HG02610 (cell line): Measurements from ENCODE around the gene RPS6KB2.
"Not testable (repeated sequence)": the region's sequence is repeated elsewhere in the genome, so short reads cannot be mapped to it uniquely, and the experiment has no call there.

Experiments used
- ATAC-seq: cut with Tn5 transposase; IDR thresholded peaks from one replicate; pipeline ENCODE4 v1.9.1; 2021; ENCODE audit warnings: mild to moderate bottlenecking, moderate library complexity; ENCODE audit not compliant: unreplicated experiment

RPS6KB2 gene

DNA sequence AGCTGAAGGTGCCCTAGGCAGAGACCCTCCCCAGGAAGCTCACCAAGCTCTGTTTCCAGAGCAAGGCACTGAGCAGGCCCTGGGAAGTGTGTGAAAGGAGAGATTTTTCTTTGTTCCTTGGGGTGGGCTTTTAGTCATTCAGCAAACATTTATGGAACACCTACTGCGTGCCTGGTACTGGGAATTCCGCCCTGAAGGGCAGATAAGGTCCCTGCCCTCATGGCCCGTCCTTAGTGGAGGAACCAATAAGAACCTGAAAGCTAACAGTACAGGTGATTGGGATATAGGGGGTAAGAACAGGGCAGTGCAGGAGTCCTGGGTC, 36.9 kb downstream of the RPS6KB2 start:
- no peak for ATAC-seq

DNA sequence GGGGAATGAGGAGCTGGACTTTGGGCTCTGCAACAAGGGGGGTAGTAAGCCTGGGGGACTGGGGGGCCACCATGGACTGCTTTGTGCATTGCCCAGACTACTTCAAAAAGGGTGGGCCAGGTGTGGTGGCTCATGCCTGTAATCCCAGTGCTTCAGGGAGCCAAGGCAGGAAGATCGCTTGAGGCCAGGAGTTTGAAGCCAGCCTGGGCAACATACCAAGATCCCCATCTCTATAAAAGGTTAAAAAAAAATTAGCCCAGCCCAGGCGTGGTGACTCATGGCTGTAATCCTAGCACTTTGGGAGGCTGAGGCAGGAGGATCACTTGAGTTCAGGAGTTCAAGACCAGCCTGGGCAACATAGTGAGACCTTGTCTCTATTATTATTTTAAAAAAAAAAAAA, 37.2 kb downstream of the RPS6KB2 start:
- ATAC-seq = not testable (repeated sequence)

DNA sequence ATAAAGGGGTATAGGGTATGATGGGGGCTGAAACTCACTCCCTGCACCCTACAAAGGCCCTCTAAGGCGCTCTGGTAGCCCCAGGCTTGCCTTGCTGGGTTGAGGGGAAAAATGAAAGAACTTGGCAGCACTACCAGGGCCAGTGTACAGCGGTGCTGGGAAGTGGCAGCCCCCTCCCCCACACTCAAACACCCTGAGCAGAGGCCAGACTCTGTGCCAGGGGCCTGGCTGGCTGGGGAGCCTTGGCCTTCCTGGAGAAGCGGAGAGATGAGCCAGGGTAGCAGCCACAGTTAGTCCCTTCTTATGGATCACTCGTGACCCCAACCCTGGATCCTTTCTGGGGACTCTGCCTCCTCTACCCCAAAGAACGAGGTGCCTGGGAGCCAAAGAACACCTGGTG, 38.1 kb downstream of the RPS6KB2 start:
- ATAC-seq = no peak

DNA sequence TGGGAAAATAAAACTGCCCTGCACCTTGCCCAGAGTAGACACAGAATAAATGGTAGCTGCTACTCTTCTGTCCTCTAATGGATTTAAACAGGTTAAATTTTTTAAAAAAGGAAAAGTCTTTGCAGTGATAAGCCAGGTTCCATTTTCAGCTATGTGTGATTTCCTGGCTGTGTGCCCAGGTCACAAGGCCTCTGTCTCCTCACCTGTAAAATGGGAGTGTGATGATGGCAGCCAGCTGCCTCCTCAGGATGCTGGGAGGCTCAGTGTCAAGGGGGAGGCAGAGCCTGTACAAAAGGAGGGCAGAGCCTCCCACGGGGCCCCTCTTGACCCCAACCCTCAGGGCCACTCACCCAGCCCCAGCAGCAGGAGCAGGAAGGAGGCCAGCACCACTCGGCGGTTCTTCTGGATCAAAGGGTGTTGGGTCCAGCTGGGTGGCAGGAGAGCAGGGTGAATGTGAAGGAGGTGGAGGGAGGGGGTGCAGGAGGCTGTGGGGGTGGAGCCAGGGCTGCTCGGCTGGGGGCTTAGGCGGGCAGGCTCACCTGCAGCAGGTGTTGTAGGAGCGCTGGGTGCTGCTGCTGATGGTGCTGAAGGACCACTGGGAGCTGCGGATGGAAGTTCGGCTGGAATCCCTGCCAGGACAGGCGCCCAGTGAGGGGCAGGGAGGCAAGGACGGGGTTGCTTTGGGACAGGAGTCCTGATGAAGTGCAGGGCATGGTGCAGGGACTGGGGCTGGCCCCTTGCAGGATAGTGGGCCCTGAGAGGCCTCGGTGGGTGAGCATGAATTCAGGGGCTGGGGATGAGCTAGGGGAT, 38.9 kb downstream of the RPS6KB2 start:
- ATAC-seq = no peak

DNA sequence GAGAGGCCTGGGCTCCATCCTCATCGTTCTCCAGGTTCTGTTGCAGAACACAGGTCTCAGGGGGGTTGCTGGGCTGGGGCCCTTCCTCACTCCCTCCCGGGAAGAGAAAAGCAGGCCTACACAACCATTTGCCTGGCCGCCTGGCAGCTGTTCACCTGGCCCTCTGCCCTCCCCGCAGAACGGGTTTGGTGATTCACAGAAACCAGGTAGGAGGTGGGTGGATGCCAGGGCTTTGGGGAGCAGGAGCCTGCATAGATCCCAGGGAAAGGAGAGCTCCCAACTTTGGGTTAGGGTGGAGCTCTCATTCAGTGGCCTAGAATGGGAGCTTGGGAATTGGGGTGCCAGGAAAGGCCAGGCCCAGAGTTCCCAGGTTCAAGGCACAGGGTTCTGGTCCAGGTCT, 39.8 kb downstream of the RPS6KB2 start:
- ATAC-seq = no peak

DNA sequence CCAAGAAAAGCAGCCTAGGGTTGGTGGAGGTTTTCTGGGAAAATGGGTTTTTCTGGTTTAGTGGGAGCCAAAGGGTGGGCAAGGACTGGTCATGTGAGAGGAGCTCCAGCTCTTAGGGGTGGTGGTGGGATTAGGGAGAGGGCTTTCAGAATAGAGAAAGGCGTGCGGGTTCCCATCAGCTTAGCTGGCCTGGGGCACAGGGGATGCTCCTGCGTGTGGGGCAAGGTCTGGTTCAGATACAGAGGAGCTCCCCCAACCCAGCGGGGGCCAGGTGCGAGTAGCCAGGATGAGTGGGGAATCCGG, 40.1 kb downstream of the RPS6KB2 start:
- no peak for ATAC-seq

DNA sequence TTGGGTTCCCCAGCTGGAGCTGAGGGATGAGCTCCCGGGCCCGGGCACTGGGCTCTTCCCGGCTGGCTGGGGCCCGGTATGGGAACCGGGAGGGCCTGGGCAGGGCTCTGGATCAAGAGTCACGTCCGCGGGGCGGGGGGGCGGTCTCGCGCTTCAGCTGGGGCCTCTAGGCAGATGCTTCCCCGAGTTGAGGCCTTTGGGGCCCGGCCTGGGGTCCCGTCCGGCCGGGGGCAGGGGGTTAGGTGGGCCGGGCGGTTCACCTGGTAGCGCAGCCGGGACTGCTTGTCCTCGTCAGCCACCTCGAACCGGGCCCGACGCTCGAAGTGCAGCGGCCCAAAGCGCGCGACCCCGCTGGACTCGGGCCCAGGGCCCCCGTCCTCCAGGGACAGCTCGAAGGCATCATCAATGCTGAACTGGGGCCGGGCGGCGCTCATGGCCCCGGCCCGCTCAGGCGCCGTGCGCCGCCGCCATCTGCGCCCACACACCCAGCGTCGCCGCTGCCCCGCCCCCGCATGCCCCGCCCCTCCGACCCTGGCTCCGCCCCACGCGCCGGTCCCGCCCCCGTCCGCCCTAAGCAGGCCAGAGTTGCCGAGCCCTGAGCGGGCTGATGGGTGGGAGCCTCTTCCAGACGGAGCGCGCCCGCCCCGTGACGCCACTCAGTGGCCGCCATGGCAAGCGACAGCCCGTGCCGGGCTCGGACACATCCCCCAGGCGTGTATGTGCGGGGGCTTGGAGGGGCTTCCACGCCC, 40.6 kb downstream of the RPS6KB2 start, which contains the start of gene TMEM134:
Gene TMEM134, minus strand, starts transcription at position 493 of the 749 bp plus-strand sequence. Its CDS starts 59 bp downstream, at position 434.
- ATAC-seq = peak; percentile 69

DNA sequence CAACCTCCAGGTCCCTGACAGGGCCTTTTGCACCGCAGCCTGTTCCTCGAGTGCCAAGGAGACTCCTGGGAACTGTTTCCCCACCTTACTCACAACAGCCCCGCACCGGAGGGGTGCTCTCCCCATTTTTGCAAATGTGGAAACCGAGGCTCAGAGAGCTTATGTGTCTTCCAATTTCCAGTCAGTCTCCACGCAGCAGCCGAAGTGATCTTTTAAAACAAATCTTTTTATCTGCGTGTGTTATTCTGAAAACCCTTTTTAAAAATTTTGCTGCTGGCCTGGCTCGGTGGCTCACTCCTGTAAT, 41.2 kb downstream of the RPS6KB2 start:
- ATAC-seq = no peak

DNA sequence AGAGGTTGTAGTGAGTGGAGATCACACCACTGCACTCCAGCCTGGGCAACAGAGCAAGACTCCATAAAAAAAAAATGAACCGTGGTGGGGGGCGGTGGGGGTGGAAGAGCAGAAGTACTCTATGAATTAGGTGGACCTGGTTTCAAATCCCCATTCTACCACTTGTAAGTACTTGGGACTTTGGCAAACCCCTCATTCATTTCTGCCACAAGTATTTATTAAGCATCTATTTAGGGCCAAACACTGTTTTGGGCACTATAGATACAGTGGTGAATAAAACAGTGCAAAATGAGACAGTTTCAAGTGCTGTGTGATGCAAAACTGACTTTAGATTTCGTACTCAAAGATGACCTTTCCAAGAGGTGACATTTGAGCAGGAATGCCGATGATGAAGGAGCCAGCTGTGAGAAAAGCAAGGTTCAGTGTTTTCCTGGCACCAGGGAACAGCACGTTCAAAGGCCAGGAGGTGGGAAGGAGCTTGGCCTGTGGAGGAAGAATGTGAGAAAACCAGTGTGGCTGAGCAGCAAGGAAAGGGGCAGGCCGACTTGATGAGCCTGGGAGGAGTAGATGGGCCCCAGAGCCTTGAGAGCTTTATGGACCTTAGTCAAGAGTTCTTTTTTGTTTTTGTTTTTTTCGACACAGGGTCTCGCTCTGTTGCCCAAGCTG, 42.2 kb downstream of the RPS6KB2 start:
- ATAC-seq = no peak

DNA sequence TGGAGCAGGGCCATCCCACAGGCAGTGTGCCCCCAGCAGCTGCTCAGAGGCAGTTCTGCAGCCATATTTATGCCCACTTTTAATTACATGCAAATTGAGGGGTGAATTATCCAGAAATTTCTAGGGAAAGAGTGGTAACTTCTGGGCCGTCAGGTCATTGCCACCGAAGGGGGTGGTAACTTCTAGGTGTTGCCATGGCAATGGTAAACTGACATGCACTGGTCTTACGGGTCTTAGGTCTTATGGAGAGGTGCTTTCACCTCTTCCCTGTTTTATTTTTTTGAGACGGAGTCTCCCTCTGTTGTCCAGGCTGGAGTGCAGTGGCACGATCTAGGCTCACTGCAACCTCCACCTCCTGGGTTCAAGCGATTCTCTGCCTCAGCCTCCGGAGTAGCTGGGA, 44.6 kb downstream of the RPS6KB2 start:
- no peak for ATAC-seq

DNA sequence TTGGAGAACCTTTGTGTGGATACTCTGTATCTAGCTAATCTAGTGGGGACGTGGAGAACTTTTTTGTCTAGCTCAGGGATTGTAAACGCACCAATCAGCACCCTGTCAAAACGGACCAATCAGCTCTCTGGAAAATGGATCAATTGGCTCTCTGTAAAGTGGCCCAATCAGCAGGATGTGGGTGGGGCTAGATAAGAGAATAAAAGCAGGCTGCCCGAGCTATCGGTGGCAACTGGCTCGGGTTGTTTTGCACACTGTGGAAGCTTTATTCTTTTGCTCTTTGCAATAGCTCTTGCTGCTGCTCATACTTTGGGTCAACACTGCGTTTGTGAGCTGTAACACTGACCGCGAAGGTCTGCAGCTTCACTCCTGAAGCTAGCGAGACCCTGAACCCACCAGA, 48.4 kb downstream of the RPS6KB2 start:
- not testable (repeated sequence) for ATAC-seq

DNA sequence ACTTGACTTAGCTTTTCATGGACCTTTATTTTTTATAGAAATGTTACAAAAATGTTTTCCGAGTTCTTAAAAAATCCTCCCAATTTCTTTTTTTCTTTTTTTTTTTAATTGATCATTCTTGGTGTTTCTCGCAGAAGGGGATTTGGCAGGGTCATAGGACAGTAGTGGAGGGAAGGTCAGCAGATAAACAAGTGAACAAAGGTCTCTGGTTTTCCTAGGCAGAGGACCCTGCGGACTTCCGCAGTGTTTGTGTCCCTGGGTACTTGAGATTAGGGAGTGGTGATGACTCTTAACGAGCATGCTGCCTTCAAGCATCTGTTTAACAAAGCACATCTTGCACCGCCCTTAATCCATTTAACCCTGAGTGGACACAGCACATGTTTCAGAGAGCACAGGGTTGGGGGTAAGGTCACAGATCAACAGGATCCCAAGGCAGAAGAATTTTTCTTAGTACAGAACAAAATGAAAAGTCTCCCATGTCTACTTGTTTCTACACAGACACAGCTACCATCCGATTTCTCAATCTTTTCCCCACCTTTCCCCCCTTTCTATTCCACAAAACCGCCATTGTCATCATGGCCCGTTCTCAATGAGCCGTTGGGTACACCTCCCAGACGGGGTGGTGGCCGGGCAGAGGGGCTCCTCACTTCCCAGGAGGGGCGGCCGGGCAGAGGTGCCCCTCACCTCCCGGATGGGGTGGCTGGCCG, 49.2 kb downstream of the RPS6KB2 start:
- ATAC-seq = not testable (repeated sequence)

DNA sequence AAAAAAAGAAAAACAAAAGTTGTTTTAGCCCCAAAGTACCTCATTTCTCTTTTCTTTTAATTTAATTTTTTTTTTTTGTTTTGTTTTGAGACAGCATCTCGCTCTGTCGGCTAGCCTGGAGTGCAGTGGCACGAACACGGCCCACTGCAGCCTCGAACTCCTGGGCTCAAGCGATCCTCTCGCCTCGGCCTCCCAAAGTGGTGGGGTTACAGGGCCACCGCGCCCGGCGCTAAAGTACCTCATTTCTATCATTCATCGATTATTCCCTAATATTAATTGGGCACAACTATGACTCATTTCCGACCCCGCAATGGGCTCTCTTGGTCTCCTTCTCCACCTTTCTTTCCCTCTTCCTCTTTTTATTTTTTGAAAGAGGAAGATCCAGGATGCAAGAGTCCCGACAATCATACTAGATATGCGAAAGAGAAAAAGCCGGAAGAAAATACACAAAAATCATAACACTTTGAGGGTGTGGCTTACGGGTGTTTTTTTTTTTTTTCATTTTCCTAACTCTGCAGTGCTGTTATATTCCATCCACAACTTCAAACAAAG, 54.1 kb downstream of the RPS6KB2 start:
- ATAC-seq = no peak

DNA sequence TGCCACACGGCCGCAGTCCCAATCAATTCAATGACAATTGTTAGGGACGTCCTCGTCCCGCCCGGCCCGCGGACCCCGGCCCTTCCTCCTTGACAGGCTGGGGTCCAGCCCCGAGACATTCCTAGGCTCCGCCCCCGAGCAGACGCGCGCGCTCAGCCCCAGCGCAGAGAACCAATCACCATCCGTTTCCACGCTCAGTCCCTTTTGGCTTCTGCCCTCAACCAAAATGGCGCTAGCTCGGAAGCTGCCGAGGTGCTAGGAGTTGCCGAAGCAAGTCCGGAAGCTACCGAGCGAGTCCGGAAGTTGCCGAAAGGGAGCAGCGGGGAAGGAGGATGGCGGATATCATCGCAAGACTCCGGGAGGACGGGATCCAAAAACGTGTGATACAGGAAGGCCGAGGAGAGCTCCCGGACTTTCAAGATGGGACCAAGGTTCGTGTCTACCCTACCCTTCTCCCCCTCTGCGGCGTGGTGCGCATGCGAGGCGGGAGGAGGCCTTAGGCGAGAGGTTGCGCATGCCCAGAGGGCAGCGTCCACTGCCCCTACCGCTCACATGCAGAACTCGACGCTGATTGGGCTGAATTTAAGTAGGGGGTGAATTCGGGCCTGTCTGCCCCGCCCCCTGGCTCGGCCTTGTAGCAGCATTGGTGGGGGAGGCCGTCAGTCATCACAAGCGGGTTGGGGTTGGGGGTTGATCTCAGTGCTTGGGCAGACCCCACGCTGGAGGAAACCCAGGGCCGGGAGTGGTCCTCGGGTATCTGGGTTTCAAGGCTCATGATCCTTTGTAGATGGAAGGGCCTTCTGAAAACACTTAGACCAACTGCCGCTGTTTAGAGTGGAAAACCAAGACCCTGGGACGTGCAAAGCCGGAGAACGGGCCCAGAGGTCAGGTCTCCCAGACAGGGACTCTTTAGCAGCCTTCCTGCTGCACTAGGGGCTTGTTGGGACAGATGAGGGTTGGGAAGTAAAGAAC, 54.8 kb downstream of the RPS6KB2 start, which contains the start of gene AIP:
Gene AIP, plus strand, starts transcription at position 200 of the 972 bp plus-strand sequence. Its CDS starts 133 bp downstream, at position 333.
- ATAC-seq = peak; percentile 70

DNA sequence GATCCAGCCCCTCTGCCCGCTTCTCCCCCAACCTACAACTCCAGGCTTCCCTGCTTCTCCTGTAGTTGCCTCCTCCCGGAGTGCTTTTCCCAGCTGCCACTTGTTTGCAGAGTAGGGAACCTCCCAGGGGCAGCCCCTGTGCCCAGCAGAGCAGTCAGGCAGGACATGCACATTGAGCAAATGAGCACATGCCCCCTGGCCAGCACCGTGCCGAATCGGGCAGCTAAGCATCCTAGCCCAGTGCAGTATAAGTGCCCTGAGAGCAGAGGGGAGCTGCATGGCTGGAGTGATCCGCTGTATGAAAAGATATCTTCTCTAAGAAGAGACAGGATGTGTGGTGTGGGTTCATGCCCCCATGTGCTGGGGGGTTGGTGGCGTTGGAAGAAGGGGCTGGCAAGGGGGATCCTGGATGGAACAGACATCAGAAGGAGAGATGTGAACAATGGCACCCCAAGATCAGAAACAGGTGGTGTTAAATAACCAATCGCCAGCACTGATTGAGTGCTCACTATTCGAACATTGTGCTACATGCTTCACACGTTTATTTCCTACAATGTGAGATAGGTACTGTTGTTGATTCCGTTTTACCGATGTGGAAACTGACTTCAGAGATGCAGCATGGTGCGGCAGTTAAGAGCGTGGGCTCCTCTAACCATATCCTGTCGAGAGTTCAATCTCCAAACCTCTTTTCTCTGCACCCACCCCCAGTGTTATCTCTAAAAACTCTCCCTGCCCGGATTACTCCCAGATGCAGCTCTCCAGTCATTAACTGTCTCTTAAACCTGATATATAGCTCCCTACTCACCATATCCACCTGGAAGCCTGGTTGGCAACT, 55.8 kb downstream of the RPS6KB2 start:
- ATAC-seq = no peak

DNA sequence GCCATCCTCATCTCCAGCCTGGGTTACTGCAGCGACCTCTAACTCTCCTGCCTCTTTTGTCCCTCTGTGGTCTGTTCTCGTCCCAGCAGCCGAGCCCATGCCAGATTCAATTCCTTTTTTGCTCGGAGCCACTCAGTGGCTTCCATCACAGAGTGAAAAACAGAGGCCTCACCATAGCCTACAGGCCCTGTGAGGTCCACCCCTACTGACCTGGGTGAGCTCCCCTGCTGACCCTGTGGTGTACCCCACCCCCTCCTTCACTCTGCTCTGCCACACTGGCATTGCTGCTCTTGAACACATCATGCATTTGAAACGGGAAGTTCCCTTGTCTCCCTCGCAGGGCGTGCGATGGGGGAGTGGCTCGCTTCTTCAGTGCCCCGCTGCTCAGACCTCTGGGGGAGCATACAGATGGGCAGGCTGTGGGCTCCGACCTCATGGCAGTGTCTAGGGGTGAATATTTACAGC, 56.6 kb downstream of the RPS6KB2 start:
- ATAC-seq = no peak
